HG02970 (cell line): ENCODE data around the gene IVNS1ABP.
"Not testable (repeated sequence)": the region's sequence is repeated elsewhere in the genome, so short reads cannot be mapped to it uniquely, and the experiment has no call there.

ENCODE experiments used
- ATAC-seq: cut with Tn5 transposase; IDR thresholded peaks from one replicate; pipeline ENCODE4 v1.9.1; 2021; ENCODE audit warnings: mild to moderate bottlenecking, moderate library complexity, moderate number of reproducible peaks; ENCODE audit not compliant: unreplicated experiment, low FRiP score

Gene IVNS1ABP

DNA sequence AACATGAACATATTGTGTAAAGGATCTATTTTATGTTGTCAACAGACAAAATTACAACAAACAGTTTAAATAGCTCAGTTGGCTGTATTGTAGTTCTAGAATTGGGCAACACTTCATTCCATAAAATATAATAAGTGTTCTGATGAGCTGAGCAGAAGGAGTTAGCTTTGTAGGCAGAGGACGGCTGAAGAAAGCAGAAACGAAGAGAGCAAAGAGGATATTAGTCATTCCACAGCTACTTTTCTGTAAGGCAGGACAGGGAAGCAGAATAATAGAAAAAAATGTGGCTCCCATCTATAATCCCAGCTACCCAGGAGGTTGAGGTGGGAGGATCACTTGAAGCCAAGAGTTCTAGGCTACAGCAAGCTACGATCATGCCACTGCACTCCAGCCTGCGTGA lies 20.2 kb upstream of the IVNS1ABP start:
- ATAC-seq = no peak

DNA sequence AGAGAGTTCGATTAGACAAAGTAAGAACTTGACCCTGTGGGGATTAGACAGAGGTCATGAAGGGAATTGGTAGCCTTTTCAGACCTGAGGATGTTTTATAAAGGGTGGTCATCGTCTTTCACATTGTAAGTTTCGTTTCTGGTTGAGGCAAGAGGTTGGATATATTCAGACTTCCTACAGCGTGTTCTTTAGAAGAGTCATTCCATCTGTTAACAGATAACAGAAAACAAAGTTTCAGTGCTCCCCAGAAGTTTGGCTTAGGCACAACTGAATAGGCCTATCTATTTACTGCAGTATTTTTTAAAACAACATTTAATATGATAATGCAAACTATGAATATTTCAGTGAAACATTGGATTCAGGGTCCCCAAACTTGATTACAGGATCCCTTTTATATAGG lies 17.1 kb upstream of the IVNS1ABP start:
- ATAC-seq = no peak

DNA sequence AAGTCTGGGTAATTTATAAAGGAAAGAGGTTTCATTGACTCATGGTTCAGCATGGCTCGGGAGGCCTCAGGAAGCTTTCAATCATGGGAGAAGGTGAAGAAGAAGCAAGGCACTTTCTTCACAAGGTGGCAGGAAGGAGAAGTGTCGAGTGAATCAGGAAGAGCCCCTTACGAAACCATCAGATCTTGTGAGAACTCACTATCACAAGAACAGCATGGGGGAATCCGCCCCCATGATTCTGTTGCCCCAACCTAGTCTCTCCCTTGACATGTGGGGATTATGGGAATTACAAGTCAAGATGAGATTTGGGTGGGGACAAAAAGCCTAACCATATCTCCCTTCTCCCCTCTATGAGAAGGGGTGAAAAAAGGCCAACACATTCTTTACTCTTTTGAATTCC lies 11.2 kb upstream of the IVNS1ABP start:
- no peak for ATAC-seq

DNA sequence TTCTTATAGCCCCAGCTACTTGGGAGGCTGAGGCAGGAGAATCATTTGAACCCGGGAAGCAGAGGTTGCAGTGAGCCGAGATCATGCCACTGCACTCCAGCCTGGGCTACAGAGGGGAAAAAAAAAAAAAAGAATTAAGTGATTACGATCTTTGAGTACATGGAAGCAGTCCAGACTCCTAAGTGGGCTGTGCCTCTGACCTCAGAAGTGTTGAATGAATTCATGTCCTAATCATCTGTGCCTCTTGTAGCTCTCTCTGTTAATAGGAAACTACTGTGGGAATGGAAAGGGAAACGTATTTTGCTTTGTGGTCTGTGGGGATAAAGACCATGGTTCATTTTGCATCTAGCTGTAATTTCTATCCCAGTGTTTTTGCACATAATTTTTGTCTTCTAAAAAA lies 8.4 kb upstream of the IVNS1ABP start:
- ATAC-seq = no peak

DNA sequence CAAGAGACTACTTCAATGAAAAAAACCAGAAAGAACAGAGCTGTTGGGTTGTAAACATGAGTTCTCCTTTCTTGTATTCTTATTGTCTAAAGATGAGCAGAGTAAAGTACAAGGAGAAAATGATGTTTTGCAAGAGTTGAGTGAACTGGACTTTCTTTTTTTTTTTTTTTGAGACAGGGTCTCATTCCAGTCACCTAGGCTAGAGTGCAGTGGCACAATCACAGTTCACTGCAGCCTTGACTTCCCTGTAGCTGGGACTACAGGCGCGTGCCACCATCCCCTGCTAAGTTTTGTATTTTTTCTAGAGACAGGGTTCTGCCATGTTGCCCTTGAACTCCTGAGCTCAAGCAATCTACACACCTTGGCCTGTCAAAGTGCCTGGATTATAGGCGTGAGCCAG lies 7.1 kb upstream of the IVNS1ABP start:
- ATAC-seq = no peak

DNA sequence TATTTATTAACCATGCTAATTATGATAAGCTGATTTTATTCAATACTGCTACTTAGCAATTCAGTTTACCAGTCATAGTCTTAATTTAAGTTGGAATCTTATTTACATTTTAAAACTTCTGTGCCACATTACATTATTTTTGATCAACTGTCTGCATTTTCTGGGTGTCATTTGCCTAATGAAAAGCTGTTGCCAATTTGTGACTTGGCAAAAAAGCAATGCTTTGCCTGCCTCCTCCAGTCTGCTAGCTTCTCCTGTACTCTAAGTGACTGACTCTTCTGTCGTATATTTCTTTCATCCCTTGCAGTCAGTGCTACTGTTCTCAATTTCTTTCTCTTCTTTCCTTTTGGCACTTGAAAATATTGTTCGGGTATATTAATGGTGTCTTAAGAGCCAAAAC lies 5.6 kb upstream of the IVNS1ABP start:
- no peak for ATAC-seq

- not testable (repeated sequence) for ATAC-seq
These were observed 4.7 kb upstream of the IVNS1ABP start for GRCh38 chr1:185321653-185322221.

- ATAC-seq = not testable (repeated sequence)
These were observed 4.1 kb upstream of the IVNS1ABP start for GRCh38 chr1:185321104-185321503.

DNA sequence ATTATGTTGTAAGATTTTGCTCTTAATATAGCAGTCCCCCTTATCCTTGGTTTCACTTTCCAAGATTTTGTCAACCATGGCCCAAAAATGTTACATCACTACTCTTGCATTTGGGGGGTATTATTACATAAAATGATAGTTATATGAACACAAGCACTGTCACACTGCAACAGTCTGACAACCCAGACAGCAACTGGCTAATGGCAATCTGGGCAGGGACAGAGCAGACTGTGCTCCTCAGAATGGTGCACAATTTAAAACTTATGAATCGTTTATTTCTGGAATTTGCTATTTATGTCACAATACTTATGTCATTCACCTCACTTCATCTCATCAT lies 2.1 kb upstream of the IVNS1ABP start:
- ATAC-seq = no peak

DNA sequence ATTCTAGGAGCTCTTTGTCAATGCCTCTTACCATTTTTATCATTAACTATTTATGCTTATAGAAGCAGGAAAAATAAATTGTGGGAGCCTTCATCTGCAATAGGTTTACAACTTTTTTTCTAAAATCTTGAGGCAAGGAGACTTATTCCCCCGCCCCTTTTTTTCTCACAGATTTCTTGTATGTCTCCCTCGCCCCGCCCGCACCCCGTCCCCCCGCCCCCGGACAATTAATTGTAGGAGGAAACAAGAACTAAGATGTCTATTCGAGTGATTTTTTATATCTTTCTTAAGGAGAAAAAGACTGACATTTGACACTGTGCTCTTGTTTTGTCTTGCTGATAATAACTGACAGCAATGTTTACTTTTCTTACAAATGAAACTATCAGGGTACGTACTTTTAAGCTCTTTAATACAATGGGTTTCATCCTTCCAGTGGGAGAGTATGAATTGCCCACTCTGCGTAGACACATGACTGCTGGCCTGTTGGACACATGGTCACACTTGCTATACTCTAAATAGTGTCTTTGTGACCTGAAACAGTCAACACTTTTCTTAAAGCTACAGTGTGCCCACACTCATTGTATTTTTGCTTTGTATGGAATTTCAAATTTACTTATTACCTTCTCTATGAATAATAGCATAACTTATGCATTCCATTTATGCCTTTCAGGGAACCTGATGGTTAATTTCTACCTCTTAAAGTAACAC lies 1.5 kb upstream of the IVNS1ABP start:
- ATAC-seq = no peak

- peak; percentile 31 for ATAC-seq
These were observed 855 bp upstream of the IVNS1ABP start for GRCh38 chr1:185317886-185318310.

- peak; percentile 38 for ATAC-seq
These were observed 645 bp downstream of the IVNS1ABP start for GRCh38 chr1:185316163-185317033.

DNA sequence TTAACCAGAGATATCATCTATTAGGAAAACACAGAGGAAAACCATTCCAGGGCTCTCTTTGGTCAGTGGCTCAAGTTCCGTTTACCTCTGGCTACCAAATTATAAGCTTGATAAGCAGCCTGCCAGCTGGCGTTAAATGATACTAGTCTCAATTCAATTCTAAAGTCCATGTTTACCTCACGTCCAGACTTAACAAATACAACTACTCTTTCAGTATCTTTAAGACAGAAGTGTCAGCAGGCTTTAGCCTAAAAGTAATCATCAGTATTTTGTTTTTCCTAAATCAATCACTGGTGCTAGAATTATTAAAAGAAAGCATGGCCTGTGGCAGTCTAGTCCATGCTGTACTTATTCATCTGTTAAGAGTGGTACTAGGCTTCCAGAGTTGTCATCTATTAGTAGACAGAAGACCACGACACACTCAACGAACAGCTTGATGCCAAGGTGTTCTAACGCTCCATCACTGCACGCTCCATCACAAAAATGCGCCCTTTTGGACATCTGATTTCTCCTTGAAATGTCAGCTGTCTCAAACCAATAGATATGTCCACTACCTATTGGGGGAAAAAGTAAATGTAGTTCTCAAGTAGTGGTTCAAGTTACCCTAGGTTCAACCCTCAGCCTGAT lies 1.5 kb downstream of the IVNS1ABP start:
- ATAC-seq = peak; percentile 0

DNA sequence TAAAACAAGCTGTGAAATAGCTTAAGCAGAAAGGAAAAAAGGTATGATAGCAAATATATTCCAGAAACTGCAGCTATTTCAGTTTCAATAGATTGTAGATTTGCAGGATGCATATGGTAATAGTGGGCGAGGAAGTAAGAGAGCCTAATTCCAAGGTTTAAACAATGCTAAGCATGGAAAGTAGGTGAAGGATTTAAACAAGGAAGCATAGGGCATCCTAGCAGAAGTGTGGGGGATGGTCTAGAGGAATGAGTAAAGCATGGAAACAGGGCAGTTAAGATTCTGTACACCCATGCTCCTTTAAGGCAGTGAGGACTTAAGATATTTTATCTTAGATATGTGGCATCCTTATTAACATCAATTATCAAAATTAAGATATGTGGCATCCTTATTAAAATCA lies 2.6 kb downstream of the IVNS1ABP start:
- no peak for ATAC-seq

GRCh38 chr1:185312361-185313138 lies 4.5 kb downstream of the IVNS1ABP start:
- no peak for ATAC-seq

- no peak for ATAC-seq
These were observed 5.3 kb downstream of the IVNS1ABP start for GRCh38 chr1:185311589-185312225.

DNA sequence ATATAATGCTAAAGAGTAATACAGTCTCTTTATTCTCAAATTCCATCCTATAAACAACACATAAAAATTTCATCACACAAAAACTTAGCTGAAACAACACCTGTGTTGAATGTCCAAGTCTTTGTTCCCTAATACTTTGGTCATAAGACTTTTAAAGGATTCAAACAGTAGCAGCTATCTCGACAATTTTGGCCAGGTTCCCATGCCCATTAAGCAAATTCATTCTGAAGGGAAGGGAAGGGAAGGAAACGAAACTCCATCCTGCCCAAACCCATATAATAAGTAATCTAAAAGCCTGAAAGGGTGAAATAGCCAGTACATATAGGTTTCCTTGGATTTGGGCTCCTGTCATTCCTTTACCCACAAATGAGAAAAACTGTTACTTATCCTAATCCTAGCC lies 7.5 kb downstream of the IVNS1ABP start:
- ATAC-seq = no peak

- ATAC-seq = no peak
These were observed 8.9 kb downstream of the IVNS1ABP start for GRCh38 chr1:185308126-185308525.

DNA sequence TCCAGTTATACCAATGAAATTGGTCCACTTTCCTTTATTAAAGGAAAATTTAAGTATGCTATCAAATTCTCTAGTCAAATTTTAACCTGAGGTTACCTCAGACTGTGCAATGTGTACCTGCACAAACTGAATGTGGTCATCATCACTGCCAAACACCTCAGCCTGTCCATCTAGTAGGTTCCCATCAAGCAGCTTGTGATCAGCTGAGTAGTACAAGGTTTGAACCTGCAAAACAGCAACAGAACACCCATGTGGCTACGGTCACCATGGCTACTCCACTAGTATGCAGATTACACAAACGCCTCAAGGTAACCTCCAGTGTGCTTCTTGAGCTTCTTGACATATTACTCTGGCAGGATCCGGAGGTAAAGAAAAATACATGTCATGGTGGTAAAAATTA lies 11.6 kb downstream of the IVNS1ABP start:
- no peak for ATAC-seq

- ATAC-seq = no peak
These were observed 16.9 kb downstream of the IVNS1ABP start for GRCh38 chr1:185300152-185300551.
